ENCODE results near the gene TLR8. TPM values are rescaled to one million over a fixed set of nuclear protein-coding genes. Genes with fewer than 3 reads are reported as not detected.

TLR8 gene
- total and polyA plus RNA-seq, 10 of the 15 experiments (the other 5 are each of a cell fraction or from before 2014, with no cell fraction given), result 0.04 TPM; not detected in 9

- 8% methylated on average over 9 of the region's 9 CpGs for WGBS (ENCODE audit: insufficient coverage, insufficient replicate concordance, low lambda C conversion rate, missing lambda C conversion rate)
- H3K4me2 ChIP-seq (ENCODE audit: control insufficient read depth, insufficient read depth), result peak overlapping the region; percentile 97
- ChIA-PET RAD21 (ENCODE audit: unreplicated experiment) (interaction anchor here (0.6 to 15.5 kb wide), 20 partner anchors 10 to 539 kb away, joined by 3 to 549 read pairs (median 10); partner anchors contain the start of gene TMSB4X), POLR2A (interaction anchor here (0.7 to 7.2 kb wide), 16 partner anchors 7 to 537 kb away, joined by 3 to 63 read pairs (median 12); partner anchors contain the start of gene TMSB4X), CTCF (interaction anchor here (0.5 to 7.7 kb wide), 24 partner anchors 14 to 539 kb away, joined by 3 to 312 read pairs (median 4); no protein-coding TSS in a partner anchor), SMC1A (ENCODE audit: uncharacterized antibody, unreplicated experiment) (interaction anchor here (0.6 to 18.8 kb wide), 15 partner anchors 23 to 795 kb away, joined by 3 to 632 read pairs (median 13); partner anchors contain the start of gene TMSB4X)
- H3K36me3 ChIP-seq (ENCODE audit: control insufficient read depth in 2 of 2, insufficient read depth in 2 of 2, low read length in 1 of 2), result no peaks in the 10 kb centered on the region
- peak overlapping the region; percentile 78 for H3K9ac ChIP-seq (ENCODE audit: control insufficient read depth, insufficient read depth, low read length)
- no peaks in the 10 kb centered on the region for H3K27me3 ChIP-seq (replicated peaks in 1 of 2; ENCODE audit: control insufficient read depth in 2 of 2, insufficient read depth in 2 of 2, low read length in 1 of 2)
- no peak for FAIRE-seq
- peaks cover 45% of the 10 kb centered on the region for H3K79me2 ChIP-seq (ENCODE audit: control insufficient read depth, insufficient read depth, low read length)
- intact Hi-C loops (cut with micrococcal nuclease; ENCODE audit: unreplicated experiment), result loop anchor here (1.0 to 10.0 kb wide), 6 partner anchors 27 to 744 kb away; no protein-coding TSS in a partner anchor
- peak overlapping the region; percentile 97 for H3K27ac ChIP-seq (ENCODE audit: control insufficient read depth, insufficient read depth)
- H3K4me3 ChIP-seq, result peak overlapping the region; percentile 53; the same call in 1 of the 2 replicates
- peak; percentile 65 for ATAC-seq
- H2AFZ ChIP-seq (ENCODE audit: control insufficient read depth, low read depth, low read length), result no peak overlapping the region; the same call in 1 of the 2 replicates
- H3K4me1 ChIP-seq (ENCODE audit: control insufficient read depth, insufficient read depth, low read length), result peaks cover 58% of the 10 kb centered on the region
- in situ Hi-C loops (cut with MboI), result loop anchor here (5.0 to 25.0 kb wide), 4 partner anchors 136 to 1074 kb away; partner anchors contain the start of genes GEMIN8 and TCEANC
- DNase-seq (ENCODE audit: low read depth, low spot score), result peak; percentile 73
- no peaks in the 10 kb centered on the region for H3K9me3 ChIP-seq (replicated peaks; ENCODE audit: control insufficient read depth, insufficient read depth, low read length)
- BruUV-seq (replicated peaks), result no TSS peak
- no peaks in the 10 kb centered on the region for H4K20me1 ChIP-seq (ENCODE audit: control insufficient read depth, insufficient read depth)
- peak; percentile 34 for TF ChIP-seq MEF2B (IDR thresholded peaks at IDR 0.05; ENCODE audit: partially characterized antibody, poor library complexity, severe bottlenecking)
- TF ChIP-seq, protein P1, sequence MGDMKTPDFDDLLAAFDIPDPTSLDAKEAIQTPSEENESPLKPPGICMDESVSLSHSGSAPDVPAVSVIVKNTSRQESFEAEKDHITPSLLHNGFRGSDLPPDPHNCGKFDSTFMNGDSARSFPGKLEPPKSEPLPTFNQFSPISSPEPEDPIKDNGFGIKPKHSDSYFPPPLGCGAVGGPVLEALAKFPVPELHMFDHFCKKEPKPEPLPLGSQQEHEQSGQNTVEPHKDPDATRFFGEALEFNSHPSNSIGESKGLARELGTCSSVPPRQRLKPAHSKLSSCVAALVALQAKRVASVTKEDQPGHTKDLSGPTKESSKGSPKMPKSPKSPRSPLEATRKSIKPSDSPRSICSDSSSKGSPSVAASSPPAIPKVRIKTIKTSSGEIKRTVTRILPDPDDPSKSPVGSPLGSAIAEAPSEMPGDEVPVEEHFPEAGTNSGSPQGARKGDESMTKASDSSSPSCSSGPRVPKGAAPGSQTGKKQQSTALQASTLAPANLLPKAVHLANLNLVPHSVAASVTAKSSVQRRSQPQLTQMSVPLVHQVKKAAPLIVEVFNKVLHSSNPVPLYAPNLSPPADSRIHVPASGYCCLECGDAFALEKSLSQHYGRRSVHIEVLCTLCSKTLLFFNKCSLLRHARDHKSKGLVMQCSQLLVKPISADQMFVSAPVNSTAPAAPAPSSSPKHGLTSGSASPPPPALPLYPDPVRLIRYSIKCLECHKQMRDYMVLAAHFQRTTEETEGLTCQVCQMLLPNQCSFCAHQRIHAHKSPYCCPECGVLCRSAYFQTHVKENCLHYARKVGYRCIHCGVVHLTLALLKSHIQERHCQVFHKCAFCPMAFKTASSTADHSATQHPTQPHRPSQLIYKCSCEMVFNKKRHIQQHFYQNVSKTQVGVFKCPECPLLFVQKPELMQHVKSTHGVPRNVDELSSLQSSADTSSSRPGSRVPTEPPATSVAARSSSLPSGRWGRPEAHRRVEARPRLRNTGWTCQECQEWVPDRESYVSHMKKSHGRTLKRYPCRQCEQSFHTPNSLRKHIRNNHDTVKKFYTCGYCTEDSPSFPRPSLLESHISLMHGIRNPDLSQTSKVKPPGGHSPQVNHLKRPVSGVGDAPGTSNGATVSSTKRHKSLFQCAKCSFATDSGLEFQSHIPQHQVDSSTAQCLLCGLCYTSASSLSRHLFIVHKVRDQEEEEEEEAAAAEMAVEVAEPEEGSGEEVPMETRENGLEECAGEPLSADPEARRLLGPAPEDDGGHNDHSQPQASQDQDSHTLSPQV (IDR thresholded peaks at IDR 0.05), result 0 out of 2 replicates have a peak, but pooled peaks have one; percentile 37
- peak; percentile 72 for TF ChIP-seq JUNB (IDR thresholded peaks at IDR 0.05)
- TF ChIP-seq NBN (IDR thresholded peaks at IDR 0.05), result peak; percentile 50
- TF ChIP-seq ETV6 (conservative IDR thresholded peaks at IDR 0.05 in 1 of 2, IDR thresholded peaks at IDR 0.05 in 1 of 2; ENCODE audit: borderline replicate concordance in 1 of 2, low read depth in 1 of 2), result peak in 1 of 2 experiments; percentile 89; a peak in 2 of 4 replicates
- no peak for TF ChIP-seq WRNIP1 (IDR thresholded peaks at IDR 0.05; ENCODE audit: borderline replicate concordance, low read depth, low read length)
- TF ChIP-seq HDAC2 (IDR thresholded peaks at IDR 0.05), result no peak
- peak; percentile 72 for TF ChIP-seq RAD21 (IDR thresholded peaks at IDR 0.05; ENCODE audit: insufficient read depth, low read depth, low read length)
- TF ChIP-seq SMC3 (IDR thresholded peaks at IDR 0.05; ENCODE audit: borderline replicate concordance, low read length), result peak; percentile 49; the same call in 1 of the 2 replicates
- 0 out of 2 replicates have a peak, but pooled peaks have one; percentile 21 for TF ChIP-seq TCF12 (IDR thresholded peaks at IDR 0.05; ENCODE audit: low read depth, low read length)
- TF ChIP-seq CBX3 (IDR thresholded peaks at IDR 0.05; ENCODE audit: borderline replicate concordance, low read depth), result no peak
- TF ChIP-seq, protein P2, sequence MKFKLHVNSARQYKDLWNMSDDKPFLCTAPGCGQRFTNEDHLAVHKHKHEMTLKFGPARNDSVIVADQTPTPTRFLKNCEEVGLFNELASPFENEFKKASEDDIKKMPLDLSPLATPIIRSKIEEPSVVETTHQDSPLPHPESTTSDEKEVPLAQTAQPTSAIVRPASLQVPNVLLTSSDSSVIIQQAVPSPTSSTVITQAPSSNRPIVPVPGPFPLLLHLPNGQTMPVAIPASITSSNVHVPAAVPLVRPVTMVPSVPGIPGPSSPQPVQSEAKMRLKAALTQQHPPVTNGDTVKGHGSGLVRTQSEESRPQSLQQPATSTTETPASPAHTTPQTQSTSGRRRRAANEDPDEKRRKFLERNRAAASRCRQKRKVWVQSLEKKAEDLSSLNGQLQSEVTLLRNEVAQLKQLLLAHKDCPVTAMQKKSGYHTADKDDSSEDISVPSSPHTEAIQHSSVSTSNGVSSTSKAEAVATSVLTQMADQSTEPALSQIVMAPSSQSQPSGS (IDR thresholded peaks at IDR 0.05; ENCODE audit: low read length), result no peak
- TF ChIP-seq PAX8 (IDR thresholded peaks at IDR 0.05), result no peak
- TF ChIP-seq, protein P3, sequence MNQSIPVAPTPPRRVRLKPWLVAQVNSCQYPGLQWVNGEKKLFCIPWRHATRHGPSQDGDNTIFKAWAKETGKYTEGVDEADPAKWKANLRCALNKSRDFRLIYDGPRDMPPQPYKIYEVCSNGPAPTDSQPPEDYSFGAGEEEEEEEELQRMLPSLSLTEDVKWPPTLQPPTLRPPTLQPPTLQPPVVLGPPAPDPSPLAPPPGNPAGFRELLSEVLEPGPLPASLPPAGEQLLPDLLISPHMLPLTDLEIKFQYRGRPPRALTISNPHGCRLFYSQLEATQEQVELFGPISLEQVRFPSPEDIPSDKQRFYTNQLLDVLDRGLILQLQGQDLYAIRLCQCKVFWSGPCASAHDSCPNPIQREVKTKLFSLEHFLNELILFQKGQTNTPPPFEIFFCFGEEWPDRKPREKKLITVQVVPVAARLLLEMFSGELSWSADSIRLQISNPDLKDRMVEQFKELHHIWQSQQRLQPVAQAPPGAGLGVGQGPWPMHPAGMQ (IDR thresholded peaks at IDR 0.05; ENCODE audit: borderline replicate concordance), result no peak
- TF ChIP-seq MXI1 (IDR thresholded peaks at IDR 0.05; ENCODE audit: low read depth, low read length), result no peak
Measured at GRCh38 chrX:12950851-12951594, 44.6 kb downstream of the TLR8 start.
